H1 (cell line): ENCODE measurements around the gene CCDC196. TPM values are rescaled to one million over a fixed set of nuclear protein-coding genes. Genes with fewer than 3 reads are reported as not detected.

ENCODE experiments used
- CTCF ChIA-PET: fragments of 300-600 bp; sonication (Branson Sonifier 250); formaldehyde crosslinking; loops from one replicate; lab custom pipeline; 2021; ENCODE audit not compliant: partially characterized antibody; lab: Charles Lee
- POLR2A ChIA-PET: fragments of 300-600 bp; sonication (Branson Sonifier 250); formaldehyde crosslinking; loops from one replicate; lab custom pipeline; 2021; ENCODE audit warnings: inconsistent platforms; ENCODE audit not compliant: partially characterized antibody; lab: Charles Lee
- DNase-seq, 2 experiments: peaks; one replicate each; pipeline versions ENCODE4 v3.0.0 to v3.0.0-alpha.2; 2010 to 2022; ENCODE audit warnings: low spot score in 2 of 2, low read depth in 1 of 2, mixed read lengths in 1 of 2
- FAIRE-seq: peaks from 2 replicates; lab custom pipeline; 2011; peaks lifted over from hg19 to GRCh38; lab: Jason Lieb, UNC
- H2AFZ ChIP-seq: 2 replicates; pipeline ENCODE4 v1.8.1; 2012; ENCODE audit warnings: low read length, inconsistent platforms
- H2AK5ac ChIP-seq: 2 replicates; pipeline ENCODE4 v1.6.1; 2013; ENCODE audit warnings: low read depth, low read length
- H2BK120ac ChIP-seq: replicated peaks from 2 replicates; pipeline ENCODE3; 2013; ENCODE audit warnings: low read depth, low read length, inconsistent platforms
- H2BK12ac ChIP-seq: 2 replicates; pipeline ENCODE4 v1.6.1; 2013; ENCODE audit warnings: low read depth, low read length
- H2BK15ac ChIP-seq: 2 replicates; pipeline ENCODE4 v1.6.1; 2013; ENCODE audit warnings: low read length
- H2BK20ac ChIP-seq: 2 replicates; pipeline ENCODE4 v1.6.1; 2013; ENCODE audit warnings: low read length
- H2BK5ac ChIP-seq: 2 replicates; pipeline ENCODE4 v1.6.1; 2013; ENCODE audit warnings: low read depth, low read length
- H3K14ac ChIP-seq: 2 replicates; pipeline ENCODE4 v1.6.1; 2013; ENCODE audit warnings: inconsistent platforms; ENCODE audit not compliant: insufficient read length
- H3K18ac ChIP-seq: 2 replicates; pipeline ENCODE4 v1.6.1; 2013; ENCODE audit warnings: low read length; ENCODE audit errors: extremely low read depth
- H3K23ac ChIP-seq: 2 replicates; pipeline ENCODE4 v1.6.1; 2013; ENCODE audit warnings: inconsistent platforms; ENCODE audit not compliant: insufficient read length
- H3K23me2 ChIP-seq: 2 replicates; pipeline ENCODE4 v1.6.1; 2013; ENCODE audit warnings: low read depth, low read length
- H3K27ac ChIP-seq: 2 replicates; pipeline ENCODE4 v1.6.1; 2011; ENCODE audit warnings: low read depth, low read length, inconsistent platforms
- H3K27me3 ChIP-seq, 4 experiments: replicated peaks in 1 of 4; 1 replicate in 1 of 4; 2 replicates in 3 of 4; pipeline versions ENCODE4 v1.6.1 to v1.8.1; 2011 to 2013; ENCODE audit warnings: low read length in 3 of 4, mild to moderate bottlenecking in 3 of 4, inconsistent platforms in 2 of 4, mixed read lengths in 2 of 4, moderate library complexity in 1 of 4; ENCODE audit not compliant: control insufficient read depth in 3 of 4, insufficient read depth in 3 of 4; ENCODE audit errors: extremely low read depth in 1 of 4
- H3K36me3 ChIP-seq, 4 experiments: 2 replicates each; pipeline versions ENCODE4 v1.6.1 to v1.8.1; 2011 to 2013; ENCODE audit warnings: mild to moderate bottlenecking in 4 of 4, low read length in 3 of 4, moderate library complexity in 2 of 4, control low read depth in 1 of 4, inconsistent platforms in 1 of 4; ENCODE audit not compliant: insufficient read depth in 4 of 4, control insufficient read depth in 2 of 4
- H3K4ac ChIP-seq: replicated peaks from 2 replicates; pipeline ENCODE3; 2013; ENCODE audit warnings: low read length, low read depth, mixed read lengths, inconsistent platforms; ENCODE audit not compliant: insufficient read length
- H3K4me1 ChIP-seq, 4 experiments: replicated peaks in 1 of 4; 1 replicate in 1 of 4; 2 replicates in 3 of 4; pipeline versions ENCODE4 v1.6.1 to v1.8.1; 2011 to 2013; ENCODE audit warnings: low read length in 3 of 4, inconsistent platforms in 2 of 4, mixed read lengths in 1 of 4; ENCODE audit not compliant: insufficient read depth in 4 of 4, control insufficient read depth in 3 of 4
- H3K4me2 ChIP-seq, 2 experiments: 2 replicates each; pipeline versions ENCODE4 v1.6.1 to v1.8.1; 2011 to 2013; ENCODE audit warnings: low read depth in 2 of 2, low read length in 2 of 2, control low read depth in 1 of 2, inconsistent platforms in 1 of 2, mild to moderate bottlenecking in 1 of 2; ENCODE audit not compliant: insufficient read depth in 1 of 2
- H3K4me3 ChIP-seq, 4 experiments: fragments of 200-600, 300-600 bp in 1 of 4; sonication (generic), shearing (Covaris generic), sonication (Bioruptor Twin) in 1 of 4; 2 replicates each; pipeline versions ENCODE4 v1.5.1 to v1.8.1; 2011 to 2016; ENCODE audit warnings: low read length in 4 of 4, low read depth in 3 of 4, control low read depth in 2 of 4, inconsistent platforms in 2 of 4, mild to moderate bottlenecking in 2 of 4, mixed read lengths in 1 of 4, moderate library complexity in 1 of 4; ENCODE audit not compliant: insufficient read depth in 2 of 4; ENCODE audit errors: extremely low read depth in 1 of 4
- H3K56ac ChIP-seq: replicated peaks from 2 replicates; pipeline ENCODE3; 2013; ENCODE audit warnings: low read depth, mild to moderate bottlenecking, mixed read lengths, low read length, inconsistent platforms; ENCODE audit not compliant: insufficient read length
- H3K79me1 ChIP-seq: 2 replicates; pipeline ENCODE4 v1.6.1; 2013; ENCODE audit warnings: low read depth, low read length, control low read depth
- H3K79me2 ChIP-seq, 2 experiments: 2 replicates each; pipeline versions ENCODE4 v1.6.1 to v1.8.1; 2012 to 2013; ENCODE audit warnings: low read length in 2 of 2, mild to moderate bottlenecking in 2 of 2, inconsistent platforms in 1 of 2; ENCODE audit not compliant: insufficient read depth in 2 of 2, control insufficient read depth in 1 of 2
- H3K9ac ChIP-seq, 4 experiments: replicated peaks in 1 of 4; 1 replicate in 1 of 4; 2 replicates in 3 of 4; pipeline versions ENCODE4 v1.6.1 to v1.8.1; 2011 to 2013; ENCODE audit warnings: low read depth in 3 of 4, low read length in 3 of 4, control low read depth in 2 of 4, mild to moderate bottlenecking in 2 of 4, moderate library complexity in 2 of 4, inconsistent platforms in 1 of 4; ENCODE audit errors: extremely low read depth in 1 of 4
- H3K9me3 ChIP-seq, 2 experiments: 2 replicates each; pipeline versions ENCODE4 v1.6.1 to v1.8.1; 2012 to 2013; ENCODE audit warnings: mild to moderate bottlenecking in 2 of 2, moderate library complexity in 2 of 2, control low read depth in 1 of 2, inconsistent platforms in 1 of 2, low read depth in 1 of 2, low read length in 1 of 2, mixed read lengths in 1 of 2; ENCODE audit not compliant: insufficient read depth in 2 of 2
- H4K20me1 ChIP-seq, 2 experiments: replicated peaks in 1 of 2; 2 replicates each; pipeline versions ENCODE3 to v1.8.1; 2011 to 2013; ENCODE audit warnings: inconsistent platforms in 2 of 2, low read length in 2 of 2, mild to moderate bottlenecking in 1 of 2; ENCODE audit not compliant: insufficient read depth in 2 of 2, control insufficient read depth in 1 of 2
- H4K5ac ChIP-seq: 2 replicates; pipeline ENCODE4 v1.6.1; 2013; ENCODE audit warnings: low read length, low read depth, mixed read lengths, inconsistent platforms; ENCODE audit not compliant: insufficient read length
- H4K8ac ChIP-seq: 2 replicates; pipeline ENCODE4 v1.8.0; 2013; ENCODE audit warnings: mild to moderate bottlenecking, moderate library complexity, low read length, inconsistent platforms; ENCODE audit not compliant: insufficient read depth; ENCODE audit errors: extremely low read depth
- H4K91ac ChIP-seq: replicated peaks from 2 replicates; pipeline ENCODE3; 2013; ENCODE audit warnings: low read length, mixed read lengths, inconsistent platforms; ENCODE audit not compliant: insufficient read length
- HDAC6 ChIP-seq: IDR thresholded peaks from one replicate; pipeline ENCODE4 v1.7.1; 2012; ENCODE audit warnings: low read depth, mild to moderate bottlenecking, inconsistent platforms, low read length, moderate library complexity
- RAD21 ChIP-seq, 2 experiments: IDR thresholded peaks in 1 of 2; conservative IDR thresholded peaks in 1 of 2; 2 replicates each; pipeline ENCODE4 v1.6.1; 2011; ENCODE audit warnings: low read depth in 2 of 2, low read length in 2 of 2, improper control_type of control experiment in 1 of 2, inconsistent platforms in 1 of 2, mild to moderate bottlenecking in 1 of 2, moderate library complexity in 1 of 2
- WGBS, 2 experiments: shearing (Covaris generic) in 1 of 2; methylation state at CpG; one replicate each; pipeline versions ENCODE4 v1.1.6 to v1.1.7; 2013 to 2015; ENCODE audit warnings: low lambda C conversion rate in 2 of 2, mixed read lengths in 2 of 2, inconsistent platforms in 1 of 2, low coverage in 1 of 2, missing lambda C conversion rate in 1 of 2; ENCODE audit not compliant: insufficient replicate concordance in 2 of 2, insufficient coverage in 1 of 2, insufficient read length in 1 of 2; ENCODE audit errors: extremely low coverage in 1 of 2, missing lambda C conversion rate in 1 of 2; 5-methylcytosine and 5-hydroxymethylcytosine counted together
- polyA plus RNA-seq, 7 experiments: library from polyadenylated mRNA; depleted of rRNA in 3 of 7; stranded (reverse) in 5 of 7; unstranded in 2 of 7; fragments of >200 nt in 5 of 7; fragments of 200-250 nt in 2 of 7; gene quantifications; 1 replicate in 5 of 7; 2 replicates in 1 of 7; 4 replicates in 1 of 7; pipeline versions ENCODE4 v1.2.1 to v1.2.3, GENCODE V29; 2011 to 2013; ENCODE audit warnings: missing spikeins in 2 of 7, mixed read lengths in 2 of 7
- total RNA-seq: library from RNA; stranded (reverse); fragmentation: NEBNext Ultra II Directional; extraction: Animal tissue kit (Norgen Biotek cat#: 25700); gene quantifications from 2 replicates; pipeline ENCODE4 v1.2.1, GENCODE V29; 2021

CCDC196 gene
- total and polyA plus RNA-seq, 2 of the 8 experiments (the other 6 are each of a cell fraction or from before 2014, with no cell fraction given), result not detected

GRCh38 chr14:66503532-66503931 lies 17.4 kb downstream of the CCDC196 start:
- Histone ChIP-seq H3K9ac (no peak overlapping the region), H3K79me2 (no peaks in the 10 kb centered on the region), H3K4me3 (no peak overlapping the region), H4K91ac (no peak overlapping the region), H3K4me1 (peaks cover 0 to 3% (median 0%) of the 10 kb centered on the region in 4 experiments; a peak in 2 of 7 replicates), H4K5ac (no peak overlapping the region), H2BK12ac (no peak overlapping the region), H4K20me1 (no peaks in the 10 kb centered on the region), H3K4ac (no peak overlapping the region), H3K23me2 (peaks cover 6% of the 10 kb centered on the region), H3K56ac (no peak overlapping the region), H3K4me2 (no peak overlapping the region), H3K27ac (no peak overlapping the region), H2BK120ac (no peak overlapping the region), H2AK5ac (no peak overlapping the region), H3K23ac (no peak overlapping the region), H3K18ac (no peak overlapping the region), H3K79me1 (no peaks in the 10 kb centered on the region), H3K27me3 (no peaks in the 10 kb centered on the region), H3K9me3 (no peaks in the 10 kb centered on the region), H2BK15ac (no peak overlapping the region), H2AFZ (no peak overlapping the region), H4K8ac (no peak overlapping the region), H3K14ac (no peak overlapping the region), H2BK20ac (no peak overlapping the region), H3K36me3 (no peaks in the 10 kb centered on the region), H2BK5ac (no peak overlapping the region; the same call in 1 of the 2 replicates)
- TF ChIP-seq HDAC6 (no peak), RAD21 (IDR thresholded peaks at IDR 0.05 in 1 of 2, conservative IDR thresholded peaks at IDR 0.05 in 1 of 2; ENCODE audit: low read depth in 2 of 2, low read length in 2 of 2) (no peak)
- CTCF ChIA-PET, result interaction anchor here (1.1 kb wide), 1 partner anchor 8 kb away, joined by 3 read pairs; no protein-coding TSS in a partner anchor
- no peak for DNase-seq
- 88% methylated on average over 1 of the region's 1 CpG; no CpG with 5 or more reads in 1 of the 2 experiments for WGBS, 2 experiments
- POLR2A ChIA-PET, result interaction anchor here (0.8 kb wide), 1 partner anchor 13 kb away, joined by 3 read pairs; no protein-coding TSS in a partner anchor
- FAIRE-seq, result no peak
